CD4-positive, alpha-beta memory T cell (primary cell): ENCODE measurements around the gene APBB2. TPM values are rescaled to one million over a fixed set of nuclear protein-coding genes. Genes with fewer than 3 reads are reported as not detected.

Source experiments
- CTCF ChIA-PET: fragments of 350-600 bp; sonication (Branson Sonifier 250); formaldehyde crosslinking; loops from one replicate; lab custom pipeline; 2021; ENCODE audit warnings: inconsistent platforms; ENCODE audit not compliant: partially characterized antibody; lab: Charles Lee
- POLR2A ChIA-PET: fragments of 350-600 bp; sonication (Branson Sonifier 250); formaldehyde crosslinking; loops from one replicate; lab custom pipeline; 2021; ENCODE audit not compliant: partially characterized antibody; lab: Charles Lee
- DNase-seq, 5 donors: peaks; one replicate each; pipeline versions ENCODE4 v3.0.0 to v3.0.0-alpha.2; 2020 to 2022; ENCODE audit warnings: mixed read lengths in 1 of 5
- H3K27ac ChIP-seq: one replicate; pipeline ENCODE4 v1.7.0; 2013; ENCODE audit warnings: low read depth, low read length
- H3K27me3 ChIP-seq: 2 replicates; pipeline ENCODE4 v1.7.0; 2013; ENCODE audit warnings: mild to moderate bottlenecking, low read length, moderate library complexity; ENCODE audit not compliant: insufficient read depth
- H3K36me3 ChIP-seq: 2 replicates; pipeline ENCODE4 v1.7.0; 2013; ENCODE audit warnings: mild to moderate bottlenecking, low read length, moderate library complexity; ENCODE audit not compliant: insufficient read depth
- H3K4me1 ChIP-seq: 2 replicates; pipeline ENCODE4 v1.7.0; 2013; ENCODE audit warnings: mild to moderate bottlenecking, low read length, moderate library complexity; ENCODE audit not compliant: insufficient read depth
- H3K4me3 ChIP-seq, 2 donors: one replicate each; pipeline ENCODE4 v1.7.0; 2013; ENCODE audit warnings: low read length in 2 of 2, mild to moderate bottlenecking in 1 of 2
- H3K9me3 ChIP-seq, 2 donors: one replicate each; pipeline ENCODE4 v1.7.0; 2013; ENCODE audit warnings: low read length in 2 of 2, control low read depth in 1 of 2; ENCODE audit not compliant: control insufficient read depth in 1 of 2
- H3K27ac Mint-ChIP-seq, 7 donors: one replicate each; pipeline ENCODE4 v1.8.0; 2020 to 2021; ENCODE audit warnings: mixed read lengths in 7 of 7, mild to moderate bottlenecking in 6 of 7, inconsistent platforms in 3 of 7, moderate library complexity in 3 of 7
- H3K27me3 Mint-ChIP-seq, 2 donors: one replicate each; pipeline ENCODE4 v1.8.0; 2020 to 2021; ENCODE audit warnings: mixed read lengths in 2 of 2
- H3K36me3 Mint-ChIP-seq, 2 donors: one replicate each; pipeline ENCODE4 v1.8.0; 2020 to 2021; ENCODE audit warnings: mixed read lengths in 2 of 2, inconsistent platforms in 1 of 2, mild to moderate bottlenecking in 1 of 2
- H3K4me1 Mint-ChIP-seq, 4 donors: one replicate each; pipeline ENCODE4 v1.8.0; 2020 to 2021; ENCODE audit warnings: mixed read lengths in 4 of 4, mild to moderate bottlenecking in 1 of 4
- H3K4me3 Mint-ChIP-seq, 8 donors: one replicate each; pipeline ENCODE4 v1.8.0; 2020 to 2021; ENCODE audit warnings: mixed read lengths in 8 of 8, mild to moderate bottlenecking in 7 of 8, moderate library complexity in 6 of 8, inconsistent platforms in 3 of 8
- H3K9me3 Mint-ChIP-seq, 8 donors: one replicate each; pipeline ENCODE4 v1.8.0; 2020 to 2021; ENCODE audit warnings: mixed read lengths in 8 of 8, mild to moderate bottlenecking in 5 of 8, inconsistent platforms in 3 of 8, moderate library complexity in 1 of 8
- intact Hi-C: fragments of 100-400 bp; cut with micrococcal nuclease; formaldehyde crosslinking; loops from one replicate; pipeline ENCODE4 v1.15.1; 2023
- polyA plus RNA-seq, 2 donors: library from polyadenylated mRNA; unstranded; fragments of 300-500 nt; fragmentation: Illumina TruSeq; gene quantifications; one replicate each; pipeline ENCODE4 v1.2.3, GENCODE V29; 2021
- total RNA-seq, 2 experiments: library from RNA; stranded (reverse); gene quantifications; one replicate each; pipeline ENCODE4 v1.2.3, GENCODE V29; 2021

Gene APBB2
- total and polyA plus RNA-seq, 4 experiments from 2014 or later: 0.50 to 0.58 TPM; not detected in 2

DNA sequence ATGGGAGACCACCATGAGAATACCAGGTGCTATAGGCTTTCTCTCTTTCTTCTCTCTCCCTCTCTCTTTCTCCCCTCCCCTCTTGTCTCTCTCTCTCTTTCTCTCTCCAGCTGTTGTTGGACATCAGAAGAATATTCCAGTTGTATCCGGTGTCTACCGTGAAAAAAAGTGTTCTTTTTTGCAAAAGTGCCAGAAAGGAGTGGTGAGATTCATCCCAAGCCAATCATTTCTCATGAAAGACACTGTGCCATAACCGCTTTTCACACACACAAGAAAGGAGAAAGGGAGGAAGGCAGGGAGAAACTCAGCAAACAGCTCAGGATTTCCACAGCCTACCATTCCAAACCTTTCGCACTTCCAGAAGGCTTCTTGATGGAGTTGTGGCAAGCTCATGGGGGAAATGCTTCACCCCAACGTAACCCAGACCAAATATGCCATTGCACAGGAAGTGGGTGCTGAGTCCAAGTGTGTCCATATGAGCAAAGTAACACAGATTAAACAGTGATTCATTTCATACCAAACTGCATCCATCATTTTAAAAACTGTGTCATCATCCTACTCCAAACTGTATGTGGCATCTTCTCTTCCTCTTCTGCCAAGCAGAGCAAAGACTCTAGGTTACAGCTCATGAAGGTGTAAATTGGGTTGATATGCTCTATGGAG is 224.0 kb downstream of the APBB2 start:
- ChIA-PET POLR2A (no interaction called here), CTCF (interaction anchor here (1.3 kb wide), 1 partner anchor 8 kb away, joined by 5 read pairs; no protein-coding TSS in a partner anchor)
- peaks cover 0 to 4% (median 0%) of the 10 kb centered on the region in 4 donors for H3K4me1 Mint-ChIP-seq
- peaks cover 0 to 3% (median 0%) of the 10 kb centered on the region in 8 donors for H3K9me3 Mint-ChIP-seq
- intact Hi-C loops: no loop called here
- no peaks in the 10 kb centered on the region for H3K36me3 ChIP-seq
- no peaks in the 10 kb centered on the region for H3K4me1 ChIP-seq
- H3K4me3 Mint-ChIP-seq: no peak overlapping the region
- no peak for DNase-seq
- H3K27me3 ChIP-seq: no peaks in the 10 kb centered on the region
- H3K27me3 Mint-ChIP-seq: no peaks in the 10 kb centered on the region
- H3K27ac ChIP-seq: no peak overlapping the region
- no peak overlapping the region for H3K4me3 ChIP-seq
- no peak overlapping the region for H3K27ac Mint-ChIP-seq
- H3K9me3 ChIP-seq: no peaks in the 10 kb centered on the region
- no peaks in the 10 kb centered on the region for H3K36me3 Mint-ChIP-seq

DNA sequence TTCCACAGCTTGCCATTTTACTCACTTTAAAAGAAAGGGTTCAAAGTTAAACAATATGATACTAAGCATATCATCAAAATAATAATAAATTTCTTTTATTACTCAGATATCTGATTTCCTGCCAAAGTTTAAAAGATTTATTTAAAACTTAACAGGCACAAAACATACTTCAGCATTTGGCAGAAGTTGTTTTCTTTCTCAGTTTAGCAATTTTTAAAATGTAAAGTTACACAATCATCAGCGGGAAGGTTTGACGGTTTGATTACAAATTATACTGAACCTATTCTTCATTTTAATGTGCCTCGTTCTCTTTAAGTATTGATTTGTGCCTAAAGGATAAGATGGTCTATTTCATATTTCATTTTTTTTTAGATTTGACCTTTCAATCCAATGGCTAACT is 227.2 kb downstream of the APBB2 start:
- no peak for DNase-seq
- no peaks in the 10 kb centered on the region for H3K27me3 ChIP-seq
- H3K27ac Mint-ChIP-seq: no peak overlapping the region
- peaks cover 0 to 1% of the 10 kb centered on the region in 2 donors for H3K27me3 Mint-ChIP-seq
- H3K9me3 ChIP-seq: no peaks in the 10 kb centered on the region
- H3K4me3 ChIP-seq: no peak overlapping the region
- no peak overlapping the region for H3K4me3 Mint-ChIP-seq
- no peaks in the 10 kb centered on the region for H3K4me1 ChIP-seq
- CTCF ChIA-PET: no interaction called here
- intact Hi-C loops: no loop called here
- no peaks in the 10 kb centered on the region for H3K36me3 ChIP-seq
- H3K4me1 Mint-ChIP-seq: no peaks in the 10 kb centered on the region
- H3K36me3 Mint-ChIP-seq: no peaks in the 10 kb centered on the region
- POLR2A ChIA-PET: no interaction called here
- no peaks in the 10 kb centered on the region for H3K9me3 Mint-ChIP-seq
- H3K27ac ChIP-seq: no peak overlapping the region

DNA sequence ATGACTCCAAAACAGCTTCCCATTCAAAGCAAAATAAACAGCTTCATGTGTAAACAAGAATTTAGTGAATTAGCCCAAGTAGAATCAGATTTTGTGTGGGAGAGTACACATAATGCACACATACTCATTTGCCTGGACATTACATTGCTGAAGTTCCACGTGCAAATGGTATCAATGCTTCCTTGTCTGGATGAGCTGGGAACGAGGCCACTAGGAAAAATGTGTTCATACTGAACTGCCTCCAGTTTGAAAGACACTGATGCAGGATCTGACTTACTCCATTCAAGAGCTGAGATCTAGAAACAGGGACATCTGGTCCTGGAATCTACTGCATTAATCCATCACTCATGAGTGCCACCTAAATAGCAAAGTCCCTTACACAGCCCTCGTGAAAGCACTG is 228.0 kb downstream of the APBB2 start:
- Histone ChIP-seq H3K9me3 (no peaks in the 10 kb centered on the region), H3K4me1 (no peaks in the 10 kb centered on the region), H3K36me3 (no peaks in the 10 kb centered on the region), H3K27me3 (no peaks in the 10 kb centered on the region), H3K4me3 (no peak overlapping the region), H3K27ac (no peak overlapping the region)
- ChIA-PET POLR2A (no interaction called here), CTCF (no interaction called here)
- H3K4me3 Mint-ChIP-seq: no peak overlapping the region
- no peak overlapping the region for H3K27ac Mint-ChIP-seq
- H3K36me3 Mint-ChIP-seq: no peaks in the 10 kb centered on the region
- H3K9me3 Mint-ChIP-seq: peaks cover 0 to 2% (median 0%) of the 10 kb centered on the region in 8 donors
- intact Hi-C loops: no loop called here
- DNase-seq: no peak
- peaks cover 0 to 1% of the 10 kb centered on the region in 2 donors for H3K27me3 Mint-ChIP-seq
- H3K4me1 Mint-ChIP-seq: no peaks in the 10 kb centered on the region

DNA sequence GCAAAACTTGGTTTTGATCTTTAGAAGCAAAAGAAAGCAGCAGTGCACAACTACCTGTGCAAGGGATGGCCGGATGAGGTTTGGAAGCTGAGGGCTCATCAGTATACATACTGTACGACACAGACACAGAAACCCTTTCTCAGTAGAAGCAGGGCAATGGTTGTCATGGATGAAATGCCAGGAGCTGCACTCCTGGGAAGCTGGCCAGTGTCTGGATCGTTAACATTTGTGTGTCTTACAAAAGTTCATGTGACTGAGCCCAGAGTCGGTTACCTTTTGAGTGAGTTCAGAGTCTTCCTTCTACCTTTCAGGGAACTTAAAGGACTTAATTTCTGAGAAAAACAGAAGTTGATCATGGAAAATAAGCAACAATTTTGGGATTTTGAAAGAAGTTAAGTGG is 230.3 kb downstream of the APBB2 start:
- Histone ChIP-seq H3K4me3 (no peak overlapping the region), H3K27ac (no peak overlapping the region), H3K4me1 (no peaks in the 10 kb centered on the region), H3K27me3 (no peaks in the 10 kb centered on the region), H3K9me3 (no peaks in the 10 kb centered on the region), H3K36me3 (no peaks in the 10 kb centered on the region)
- DNase-seq: no peak
- Mint-ChIP-seq H3K36me3 (no peaks in the 10 kb centered on the region), H3K4me1 (no peaks in the 10 kb centered on the region), H3K27ac (no peak overlapping the region), H3K4me3 (no peak overlapping the region), H3K9me3 (peaks cover 0 to 6% (median 3%) of the 10 kb centered on the region in 8 donors), H3K27me3 (peaks cover 0 to 1% of the 10 kb centered on the region in 2 donors)
- CTCF ChIA-PET: no interaction called here
- intact Hi-C loops: no loop called here
- POLR2A ChIA-PET: no interaction called here

DNA sequence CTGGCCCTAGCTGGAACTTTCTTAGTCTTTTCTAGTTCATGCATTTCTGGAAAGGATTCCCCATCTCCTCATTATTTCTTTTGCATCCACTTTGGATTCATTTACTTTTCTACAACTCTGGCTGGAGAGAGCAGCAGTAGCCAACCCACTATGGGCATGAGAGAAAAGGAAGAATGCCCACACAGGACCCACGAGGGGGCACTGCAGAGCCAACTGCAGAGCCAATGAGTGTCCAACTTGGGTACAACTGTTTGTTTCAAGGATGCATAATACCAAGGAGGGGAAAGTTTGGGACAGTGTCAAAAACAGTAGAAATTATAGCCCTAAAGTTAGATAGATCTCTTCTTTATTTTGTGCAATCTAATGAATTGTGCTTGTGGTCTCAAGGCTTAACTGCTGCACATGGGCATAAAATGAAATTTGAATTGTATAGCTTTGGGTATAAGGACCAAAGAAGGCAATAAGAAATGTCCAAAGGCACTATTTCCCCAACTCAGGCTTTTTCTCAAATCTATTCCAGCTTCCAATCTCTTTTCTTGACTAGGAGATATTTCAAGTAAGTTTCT is 233.9 kb downstream of the APBB2 start:
- no peaks in the 10 kb centered on the region for H3K27me3 ChIP-seq
- Mint-ChIP-seq H3K4me3 (no peak overlapping the region), H3K27me3 (peaks cover 1 to 3% of the 10 kb centered on the region in 2 donors), H3K27ac (no peak overlapping the region), H3K4me1 (no peaks in the 10 kb centered on the region), H3K9me3 (peaks cover 0 to 12% (median 10%) of the 10 kb centered on the region in 8 donors), H3K36me3 (no peaks in the 10 kb centered on the region)
- no peaks in the 10 kb centered on the region for H3K36me3 ChIP-seq
- H3K4me1 ChIP-seq: no peaks in the 10 kb centered on the region
- POLR2A ChIA-PET: no interaction called here
- CTCF ChIA-PET: no interaction called here
- no peak overlapping the region for H3K27ac ChIP-seq
- no peaks in the 10 kb centered on the region for H3K9me3 ChIP-seq
- no peak for DNase-seq
- H3K4me3 ChIP-seq: no peak overlapping the region
- intact Hi-C loops: no loop called here

DNA sequence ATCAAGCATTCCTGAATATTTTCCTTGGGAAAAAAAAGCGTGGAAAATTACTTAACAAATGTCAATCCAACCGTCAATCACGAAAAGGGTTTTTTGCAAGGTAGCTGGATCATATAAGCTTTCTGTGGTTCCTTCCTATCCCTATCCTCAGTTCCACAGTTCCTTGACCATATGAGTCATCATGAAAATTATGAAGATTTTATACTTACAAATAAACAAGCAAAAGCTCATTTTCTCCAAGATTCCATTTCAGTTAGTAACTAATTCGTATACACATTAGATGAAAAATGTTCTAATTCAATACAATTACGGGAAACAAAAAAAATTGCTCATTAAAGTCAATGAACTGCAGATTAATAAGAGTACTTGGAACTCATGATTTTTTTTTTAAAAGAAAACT is 235.8 kb downstream of the APBB2 start:
- H3K27ac ChIP-seq: no peak overlapping the region
- no peaks in the 10 kb centered on the region for H3K36me3 Mint-ChIP-seq
- H3K4me3 ChIP-seq: no peak overlapping the region
- no peaks in the 10 kb centered on the region for H3K4me1 ChIP-seq
- peaks cover 2 to 11% of the 10 kb centered on the region in 2 donors for H3K27me3 Mint-ChIP-seq
- POLR2A ChIA-PET: no interaction called here
- DNase-seq: no peak
- peaks cover 0 to 12% (median 10%) of the 10 kb centered on the region in 8 donors for H3K9me3 Mint-ChIP-seq
- no peak overlapping the region for H3K4me3 Mint-ChIP-seq
- intact Hi-C loops: no loop called here
- no peaks in the 10 kb centered on the region for H3K9me3 ChIP-seq
- no peak overlapping the region for H3K27ac Mint-ChIP-seq
- no peaks in the 10 kb centered on the region for H3K36me3 ChIP-seq
- CTCF ChIA-PET: interaction anchor here (1.1 kb wide), 1 partner anchor 54 kb away, joined by 4 read pairs; no protein-coding TSS in a partner anchor
- no peaks in the 10 kb centered on the region for H3K27me3 ChIP-seq
- no peaks in the 10 kb centered on the region for H3K4me1 Mint-ChIP-seq

DNA sequence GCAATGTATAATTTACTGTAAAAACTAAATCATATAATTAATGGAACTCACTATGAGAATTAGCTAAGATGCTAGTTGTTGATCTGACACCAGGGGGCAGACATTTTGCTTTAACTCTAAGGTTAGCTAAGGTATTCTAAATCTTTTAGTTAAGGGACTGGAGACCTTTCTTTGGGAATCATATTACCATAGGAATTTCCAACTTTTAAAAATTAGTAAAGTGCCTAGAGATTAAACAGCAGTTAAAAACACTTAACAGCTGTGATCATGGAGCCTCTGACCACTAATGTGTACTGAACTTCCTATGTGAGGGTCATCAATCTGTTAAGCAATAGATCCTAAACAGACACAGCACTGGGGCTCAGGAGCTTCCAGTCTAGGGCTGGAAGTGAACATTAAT is 238.0 kb downstream of the APBB2 start:
- Histone ChIP-seq H3K36me3 (no peaks in the 10 kb centered on the region), H3K4me3 (no peak overlapping the region), H3K4me1 (no peaks in the 10 kb centered on the region), H3K9me3 (no peaks in the 10 kb centered on the region), H3K27me3 (no peaks in the 10 kb centered on the region), H3K27ac (no peak overlapping the region)
- ChIA-PET CTCF (interaction anchor here (1.0 to 1.5 kb wide), 2 partner anchors 201 to 240 kb away, joined by 3 to 4 read pairs; no protein-coding TSS in a partner anchor), POLR2A (interaction anchor here (0.9 kb wide), 1 partner anchor 238 kb away, joined by 3 read pairs; the partner anchor contains the start of gene APBB2)
- intact Hi-C loops: loop anchor here (2.0 kb wide), 1 partner anchor 240 kb away; no protein-coding TSS in a partner anchor
- no peak overlapping the region for H3K4me3 Mint-ChIP-seq
- H3K27me3 Mint-ChIP-seq: peaks cover 5 to 13% of the 10 kb centered on the region in 2 donors
- H3K9me3 Mint-ChIP-seq: peaks cover 0 to 12% (median 8%) of the 10 kb centered on the region in 8 donors
- no peaks in the 10 kb centered on the region for H3K4me1 Mint-ChIP-seq
- no peaks in the 10 kb centered on the region for H3K36me3 Mint-ChIP-seq
- H3K27ac Mint-ChIP-seq: no peak overlapping the region
- peak in 1 of 5 donors; percentile 1 for DNase-seq
